AG09319 (cell line): ENCODE measurements around the gene SRRT.

Source experiments
- DNase-seq: peaks from one replicate; pipeline ENCODE4 v3.0.0-alpha.2; 2010; ENCODE audit warnings: low read depth; ENCODE audit errors: extremely low read depth
- CTCF ChIP-seq: IDR thresholded peaks from 2 replicates; pipeline ENCODE4 v1.5.1; 2011; ENCODE audit warnings: low read depth, mild to moderate bottlenecking, inconsistent platforms, low read length, moderate library complexity

The SRRT gene

GRCh38 chr7:100888988-100889750 is 14.3 kb downstream of the SRRT start, which contains the start of gene UFSP1:
Gene UFSP1 (minus strand): TSS chr7:100889715. CDS start chr7:100889271, 444 bp downstream.
- DNase-seq: no peak
- TF ChIP-seq CTCF: no peak

- no peak for DNase-seq
- no peak for TF ChIP-seq CTCF
These were observed 16.0 kb downstream of the SRRT start for GRCh38 chr7:100890653-100891567.

GRCh38 chr7:100891568-100892247 is 16.8 kb downstream of the SRRT start:
- no peak for TF ChIP-seq CTCF
- no peak for DNase-seq

- no peak for TF ChIP-seq CTCF
- DNase-seq: no peak
These were observed 17.7 kb downstream of the SRRT start for GRCh38 chr7:100892364-100893317.

- TF ChIP-seq CTCF: no peak
- DNase-seq: no peak
These were observed 18.5 kb downstream of the SRRT start for GRCh38 chr7:100893318-100893895.

GRCh38 chr7:100893910-100894721 is 19.2 kb downstream of the SRRT start:
- DNase-seq: no peak
- no peak for TF ChIP-seq CTCF
